HG03342 (cell line): ENCODE measurements around the gene CAPN15.
A peak's percentile ranks its signal among the peaks of the same experiment; 100 is the strongest.
"Not testable (repeated sequence)": the region's sequence is repeated elsewhere in the genome, so short reads cannot be mapped to it uniquely, and the experiment has no call there.

Experiments used
- ATAC-seq: cut with Tn5 transposase; IDR thresholded peaks from one replicate; pipeline ENCODE4 v1.9.1; 2021; ENCODE audit warnings: mild to moderate bottlenecking, moderate library complexity; ENCODE audit not compliant: unreplicated experiment

CAPN15 gene

DNA sequence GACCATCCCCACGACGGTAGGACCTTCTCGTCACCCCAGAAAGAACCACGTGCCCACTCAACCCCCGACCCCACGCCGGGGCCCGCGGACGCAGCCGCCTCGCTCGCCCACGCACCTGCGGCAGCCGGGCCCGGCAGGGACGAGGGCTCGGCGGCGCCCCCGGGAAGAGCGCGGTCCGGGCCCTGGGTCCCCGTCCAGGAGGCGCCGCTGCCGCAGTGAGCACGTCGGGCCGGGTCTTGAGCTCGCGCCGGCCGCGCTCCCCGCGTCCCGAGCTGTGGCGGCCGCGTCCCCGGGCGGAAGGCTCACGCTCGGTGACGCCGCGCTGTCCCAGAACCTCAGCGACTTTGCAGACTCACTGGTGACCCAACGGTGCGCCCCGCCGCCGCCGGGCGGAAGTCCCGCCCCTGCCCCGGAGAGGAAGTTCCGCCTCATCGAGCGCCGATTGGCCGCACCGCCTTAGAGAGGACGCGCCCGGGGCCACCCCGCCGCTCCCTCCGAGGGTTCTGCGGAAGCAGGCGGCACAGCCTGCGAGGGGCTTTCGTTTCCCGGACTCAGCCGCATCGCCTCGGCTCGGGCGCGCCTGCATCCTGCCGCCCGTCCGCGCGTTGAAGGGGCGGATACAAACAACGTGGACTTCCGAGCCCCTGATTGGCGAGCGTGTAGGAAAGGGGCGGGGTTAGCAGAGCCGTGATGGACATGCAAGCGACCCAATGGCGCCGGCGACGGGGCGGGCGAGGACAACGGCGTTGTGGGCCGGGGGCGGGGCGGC, 61.6 kb downstream of the CAPN15 start:
- peak; percentile 66 for ATAC-seq

- ATAC-seq: peak; percentile 76
These were observed 62.2 kb downstream of the CAPN15 start, which contains the start of gene RAB40C for GRCh38 chr16:589658-590187. TSS of gene RAB40C (plus strand) at chr16:590066. CDS start at chr16:590292, 226 bp downstream.

DNA sequence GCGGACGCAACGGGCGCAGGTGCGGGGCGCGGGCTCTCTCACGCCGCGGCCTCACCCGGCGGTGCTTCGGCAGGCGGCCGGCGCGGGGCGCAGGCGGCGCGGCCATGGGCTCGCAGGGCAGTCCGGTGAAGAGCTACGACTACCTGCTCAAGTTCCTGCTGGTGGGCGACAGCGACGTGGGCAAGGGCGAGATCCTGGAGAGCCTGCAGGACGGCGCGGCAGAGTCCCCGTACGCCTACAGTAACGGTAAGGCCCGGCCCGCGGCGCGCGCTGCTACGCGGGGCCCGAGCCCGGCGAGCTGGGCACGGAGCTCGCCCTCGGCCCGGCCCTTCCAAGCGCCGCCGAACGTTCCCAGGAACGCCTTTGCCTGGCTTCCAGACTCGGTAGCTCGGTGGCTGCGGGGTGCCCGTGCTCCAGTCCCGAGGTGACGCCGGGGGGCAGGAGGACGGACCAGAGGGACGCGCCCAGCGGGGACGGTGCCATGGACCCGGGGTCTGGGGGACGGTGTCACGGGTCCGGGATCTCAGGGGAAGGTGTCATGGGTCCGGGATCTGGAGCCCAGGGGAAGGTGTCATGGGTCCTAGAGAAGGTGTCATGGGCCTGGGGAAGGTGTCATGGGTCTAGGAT, 62.8 kb downstream of the CAPN15 start:
- ATAC-seq: no peak

GRCh38 chr16:590815-591200, 63.3 kb downstream of the CAPN15 start:
- no peak for ATAC-seq

DNA sequence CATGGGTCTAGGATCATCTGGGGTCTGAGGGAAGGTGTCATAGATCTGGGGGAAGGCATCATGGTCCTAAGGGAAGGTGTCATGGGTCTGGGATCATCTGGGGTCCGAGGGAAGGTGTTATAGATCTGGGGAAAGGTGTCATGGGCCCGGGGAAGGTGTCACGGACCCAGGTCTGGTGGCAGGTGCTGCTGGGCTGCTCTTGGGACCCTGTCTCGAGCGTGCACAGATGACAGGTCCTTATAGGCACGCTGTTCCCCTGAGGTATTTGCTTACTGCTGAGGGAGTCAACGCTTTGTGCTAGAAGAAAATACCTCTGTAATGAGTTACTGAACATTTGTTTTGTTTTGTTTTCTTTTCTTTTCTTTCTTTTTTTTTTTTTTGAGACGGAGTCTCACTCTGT, 63.7 kb downstream of the CAPN15 start:
- ATAC-seq: no peak

DNA sequence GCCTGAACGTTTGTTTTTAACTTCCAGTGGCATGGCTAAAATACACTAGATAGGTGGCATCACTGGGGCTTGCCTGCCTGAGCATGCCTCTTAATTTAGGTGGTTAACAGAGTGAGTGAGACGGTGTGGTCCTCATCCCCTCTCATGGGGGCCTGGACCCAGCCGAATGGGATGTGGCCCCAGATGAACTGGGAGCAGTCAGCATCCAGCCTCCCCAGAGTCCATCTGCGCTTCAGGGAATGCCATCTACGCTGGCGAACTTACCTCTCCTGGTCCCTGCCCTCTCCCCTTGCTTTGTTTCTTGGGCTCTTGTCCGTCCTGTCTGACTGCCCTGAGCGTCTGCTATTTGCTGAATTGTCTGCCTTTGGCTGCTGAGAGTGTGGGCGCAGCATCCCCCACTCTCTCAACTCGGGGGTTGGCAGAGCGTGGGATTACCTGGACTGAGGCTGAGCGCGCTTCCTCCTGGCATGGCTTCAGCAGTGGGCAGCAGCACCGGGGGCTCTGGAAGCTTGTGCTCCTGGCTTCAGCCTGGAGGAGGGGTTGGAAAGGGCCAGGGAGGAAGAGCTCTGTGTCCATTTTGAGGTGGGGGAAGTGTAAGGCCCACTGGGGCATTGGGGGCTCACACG, 64.5 kb downstream of the CAPN15 start:
- no peak for ATAC-seq

GRCh38 chr16:592518-593306, 65.2 kb downstream of the CAPN15 start:
- ATAC-seq: no peak

DNA sequence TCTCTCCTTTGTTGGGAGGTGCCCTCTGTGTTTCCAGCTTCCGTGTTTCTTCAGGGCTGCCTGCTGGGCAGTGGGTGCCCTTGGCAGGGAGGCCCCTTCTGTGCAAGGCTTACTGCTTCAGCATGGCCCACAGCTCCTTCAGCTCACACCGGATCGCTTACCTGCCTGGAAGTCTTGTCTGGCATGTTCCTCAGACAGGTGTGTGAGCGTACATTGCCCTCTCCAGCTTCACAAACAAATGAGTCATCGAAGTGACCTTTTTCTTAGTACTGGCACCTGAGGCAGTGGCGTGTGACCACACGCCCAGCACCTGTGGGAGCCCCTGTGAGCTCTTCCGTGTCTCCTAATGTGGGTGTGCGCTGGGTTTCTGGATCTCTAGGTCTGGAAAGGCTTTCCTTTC, 65.9 kb downstream of the CAPN15 start:
- ATAC-seq: no peak

DNA sequence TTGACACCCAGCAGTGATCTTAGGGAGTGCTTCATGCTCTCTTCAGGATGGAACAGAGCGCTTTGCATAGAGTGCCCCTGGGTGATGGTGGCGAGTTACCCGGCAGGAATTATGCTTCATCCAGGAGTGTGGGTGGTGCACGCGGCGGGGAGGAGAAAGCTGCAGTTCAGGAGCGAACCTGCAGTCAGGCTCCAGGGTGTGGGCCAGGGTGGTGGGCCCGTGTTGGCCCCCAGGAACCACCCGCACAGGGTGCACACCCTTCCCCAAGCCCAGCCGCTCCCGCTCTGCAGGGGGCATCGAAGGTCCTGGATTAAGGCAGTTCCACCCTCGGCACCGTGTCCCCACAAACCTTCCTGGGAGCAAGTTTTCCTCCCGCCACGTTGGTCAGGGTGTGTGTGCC, 66.3 kb downstream of the CAPN15 start:
- ATAC-seq: no peak

- no peak for ATAC-seq
These were observed 67.6 kb downstream of the CAPN15 start for GRCh38 chr16:595094-595528.

GRCh38 chr16:595942-596735, 68.6 kb downstream of the CAPN15 start:
- no peak for ATAC-seq

- ATAC-seq: no peak
These were observed 69.2 kb downstream of the CAPN15 start for GRCh38 chr16:596736-597060.

DNA sequence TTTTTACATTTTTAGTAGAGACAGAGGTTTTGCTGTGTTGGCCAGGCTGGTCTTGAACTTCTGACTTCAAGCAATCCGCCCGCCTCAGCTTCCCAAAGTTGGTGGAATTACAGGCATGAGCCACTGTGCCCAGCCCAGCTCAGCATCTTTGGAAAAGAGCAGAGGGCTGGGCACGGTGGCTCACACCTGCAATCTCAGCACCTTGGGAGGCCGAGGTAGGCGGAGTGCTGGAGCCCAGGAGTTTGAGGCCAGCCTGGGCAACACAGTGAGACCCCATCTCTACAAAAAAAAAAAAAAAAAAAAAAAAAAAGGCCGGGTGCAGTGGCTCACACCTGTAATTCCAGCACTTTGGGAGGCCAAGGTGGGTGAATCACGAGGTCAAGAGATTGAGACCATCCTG, 70.1 kb downstream of the CAPN15 start:
- ATAC-seq: not testable (repeated sequence)

DNA sequence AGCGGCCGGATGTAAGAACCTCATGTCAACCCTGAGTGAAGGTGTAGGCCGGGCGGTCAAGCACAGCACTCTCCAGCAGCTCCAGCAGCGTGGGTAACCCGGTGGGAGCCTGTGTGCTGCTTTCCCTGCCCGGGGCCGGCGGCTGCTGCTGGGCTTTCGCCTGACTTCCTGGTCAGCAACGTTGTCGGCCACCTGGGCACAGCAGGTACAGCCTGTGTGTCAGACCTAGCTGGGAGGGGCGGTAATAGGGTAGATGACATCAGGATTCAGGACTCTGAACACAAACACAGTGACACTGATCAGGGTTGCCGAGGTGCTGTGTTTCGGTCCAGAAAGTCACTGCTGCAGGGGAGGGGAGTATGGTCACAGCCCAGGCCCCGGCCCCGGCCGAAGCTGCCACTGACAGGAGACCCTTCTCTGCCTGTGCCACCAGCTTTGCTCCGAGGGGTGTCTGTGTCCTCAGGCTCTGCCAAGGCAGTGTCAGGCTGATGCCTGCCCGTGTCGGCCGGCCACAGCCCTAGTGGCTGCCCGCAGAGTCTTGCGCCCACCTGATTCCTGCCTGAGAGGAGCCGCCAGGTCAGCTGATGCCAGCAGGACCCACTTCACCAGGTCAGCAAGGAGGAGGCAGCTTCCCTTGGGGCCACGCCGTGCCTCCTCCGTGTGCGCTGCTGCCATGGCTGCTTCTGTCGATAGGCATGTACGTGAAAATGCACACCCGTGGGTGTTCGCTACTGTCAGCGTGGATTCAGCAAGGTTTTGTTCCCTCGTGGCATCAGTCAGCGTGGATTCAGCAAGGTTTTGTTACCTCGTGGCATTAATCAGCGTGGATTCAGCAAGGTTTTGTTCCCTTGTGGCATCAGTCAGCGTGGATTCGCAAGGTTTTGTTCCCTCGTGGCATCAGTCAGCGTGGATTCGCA, 71.6 kb downstream of the CAPN15 start:
- ATAC-seq: no peak

- no peak for ATAC-seq
These were observed 73.3 kb downstream of the CAPN15 start for GRCh38 chr16:600781-601180.

DNA sequence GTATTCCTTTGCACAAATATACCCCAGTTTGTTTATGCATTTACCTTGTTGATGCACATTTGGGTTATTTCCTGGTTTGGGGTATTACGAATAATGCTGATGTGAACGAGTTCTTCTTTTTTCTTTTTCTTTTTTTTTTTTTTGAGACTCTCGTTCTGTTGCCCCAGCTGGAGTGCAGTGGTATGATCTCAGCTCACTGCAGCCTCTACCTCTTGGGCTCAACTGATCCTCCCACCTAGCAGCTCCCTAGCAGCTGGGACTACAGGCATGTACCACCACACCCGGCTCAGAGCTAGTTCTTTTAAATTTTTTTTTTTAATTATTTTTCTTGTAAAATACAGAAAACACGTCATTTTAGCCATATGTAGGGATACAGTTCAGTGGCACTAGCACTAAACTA, 76.4 kb downstream of the CAPN15 start:
- ATAC-seq: no peak
